Astrocyte (in vitro differentiated cells and primary cell): ENCODE measurements around the gene PARM1.

Experiments used
- CTCF ChIP-seq: IDR thresholded peaks from 2 replicates; pipeline ENCODE4 v1.5.1; 2011; ENCODE audit warnings: low read depth, mild to moderate bottlenecking, inconsistent platforms, low read length, moderate library complexity; ENCODE audit not compliant: insufficient read depth
- EZH2 ChIP-seq: IDR thresholded peaks from 2 replicates; pipeline ENCODE4 v1.6.1; 2012; ENCODE audit warnings: mild to moderate bottlenecking, low read length, inconsistent platforms; ENCODE audit not compliant: insufficient read depth

- TF ChIP-seq EZH2, result no peak
- no peak for TF ChIP-seq CTCF
Observed at GRCh38 chr4:75089206-75089605, 156.3 kb downstream of the PARM1 start.
